Esophagus muscularis mucosa (tissue), 4 donors: ENCODE measurements around the gene ERCC2. TPM values are rescaled to one million over a fixed set of nuclear protein-coding genes. Genes with fewer than 3 reads are reported as not detected.
"Not testable (repeated sequence)": the region's sequence is repeated elsewhere in the genome, so short reads cannot be mapped to it uniquely, and the experiment has no call there.

Experiments used
- DNase-seq: peaks from one replicate; pipeline ENCODE4 v3.0.0-alpha.2; 2017; ENCODE audit errors: extremely low spot score
- H3K27ac ChIP-seq, 4 donors: fragments of 200-600 bp; sonication (generic); replicated peaks in 1 of 4; 1 replicate in 3 of 4; 2 replicates in 1 of 4; pipeline ENCODE4 v1.5.1; 2016 to 2019; ENCODE audit warnings: mild to moderate bottlenecking in 1 of 4
- H3K27me3 ChIP-seq, 4 donors: fragments of 200-600 bp; sonication (generic); one replicate each; pipeline versions ENCODE4 v1.5.1 to v1.6.0; 2016 to 2019
- H3K36me3 ChIP-seq, 4 donors: fragments of 200-600 bp; sonication (generic); one replicate each; pipeline ENCODE4 v1.5.1; 2016 to 2019
- H3K4me1 ChIP-seq, 4 donors: fragments of 200-600 bp; sonication (generic); one replicate each; pipeline ENCODE4 v1.5.1; 2016 to 2019
- H3K4me3 ChIP-seq, 4 donors: fragments of 200-600 bp; sonication (generic); 1 replicate in 2 of 4; 2 replicates in 2 of 4; pipeline ENCODE4 v1.5.1; 2016 to 2019; ENCODE audit warnings: mild to moderate bottlenecking in 4 of 4, moderate library complexity in 1 of 4
- H3K9me3 ChIP-seq, 4 donors: fragments of 200-600 bp; sonication (generic); 1 replicate in 3 of 4; 2 replicates in 1 of 4; pipeline ENCODE4 v1.5.1; 2016 to 2019
- EP300 ChIP-seq: sonication (generic); formaldehyde crosslinking; IDR thresholded peaks from one replicate; pipeline ENCODE4 v1.6.1; 2017; ENCODE audit warnings: antibody characterized with exemption
- POLR2A ChIP-seq: fragments of 450-650 bp; IDR thresholded peaks from one replicate; pipeline ENCODE4 v1.6.1; 2017; ENCODE audit warnings: antibody characterized with exemption, moderate library complexity, mild to moderate bottlenecking, low read depth
- POLR2AphosphoS5 ChIP-seq, 2 donors: sonication (generic); formaldehyde crosslinking; IDR thresholded peaks; one replicate each; pipeline ENCODE4 v1.6.1; 2017; ENCODE audit warnings: antibody characterized with exemption in 2 of 2
- WGBS: methylation state at CpG from one replicate; pipeline ENCODE4 v1.1.5; 2018; 5-methylcytosine and 5-hydroxymethylcytosine counted together
- intact Hi-C: fragments of 100-400 bp; cut with DNase I; formaldehyde crosslinking; loops from one replicate; pipeline ENCODE4 v1.15.1; 2023
- total RNA-seq, 4 donors: library from RNA; depleted of rRNA; stranded (reverse); fragments of >200 nt; gene quantifications; one replicate each; pipeline versions ENCODE4 v1.1.0 to v1.2.1, GENCODE V29; 2016
- TF ChIP-seq, protein P1 (sequence below), 3 experiments: fragments of 200-600 bp in 2 of 3; fragments of 450-650 bp in 1 of 3; sonication (generic) in 2 of 3; IDR thresholded peaks; one replicate each; pipeline ENCODE4 v1.5.1; 2017 to 2019; ENCODE audit warnings: antibody characterized with exemption in 3 of 3, mild to moderate bottlenecking in 2 of 3, moderate library complexity in 1 of 3

ERCC2 gene
- total RNA-seq, 4 donors from 2014 or later: 6.5 to 16.6 (median 11.4) TPM

DNA sequence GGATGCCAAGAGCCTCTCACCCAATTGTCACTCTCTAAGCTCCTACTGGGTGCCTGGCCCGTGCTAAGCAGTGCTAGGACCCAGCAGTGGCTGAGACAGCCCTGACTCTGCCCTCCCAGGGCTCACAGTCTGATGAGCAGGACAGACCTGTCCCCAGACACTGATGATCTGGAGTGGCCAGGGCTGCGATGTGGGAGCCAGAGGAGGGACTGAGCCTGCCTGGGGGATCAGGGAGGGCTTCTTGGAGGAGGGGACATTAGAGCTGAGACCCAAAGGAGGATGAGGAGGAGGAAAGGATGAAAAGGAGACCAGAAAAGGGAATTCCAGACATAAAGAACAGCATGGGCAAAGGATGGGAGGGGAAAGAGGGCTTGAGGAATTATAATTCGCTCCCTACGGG is 46.8 kb upstream of the ERCC2 start:
- no peak for DNase-seq
- H3K27ac ChIP-seq: peak overlapping the region in 3 of 4 donors; percentile 4 to 52 (median 17)
- H3K36me3 ChIP-seq: peaks cover 21 to 98% (median 85%) of the 10 kb centered on the region in 4 donors
- no peaks in the 10 kb centered on the region for H3K9me3 ChIP-seq
- 83% methylated on average over 4 of the region's 4 CpGs for WGBS
- no peak overlapping the region for H3K4me3 ChIP-seq
- intact Hi-C loops: no loop called here
- no peak for TF ChIP-seq POLR2A
- no peak for TF ChIP-seq POLR2AphosphoS5 (IDR thresholded peaks at IDR 0.05)
- TF ChIP-seq, protein P1, sequence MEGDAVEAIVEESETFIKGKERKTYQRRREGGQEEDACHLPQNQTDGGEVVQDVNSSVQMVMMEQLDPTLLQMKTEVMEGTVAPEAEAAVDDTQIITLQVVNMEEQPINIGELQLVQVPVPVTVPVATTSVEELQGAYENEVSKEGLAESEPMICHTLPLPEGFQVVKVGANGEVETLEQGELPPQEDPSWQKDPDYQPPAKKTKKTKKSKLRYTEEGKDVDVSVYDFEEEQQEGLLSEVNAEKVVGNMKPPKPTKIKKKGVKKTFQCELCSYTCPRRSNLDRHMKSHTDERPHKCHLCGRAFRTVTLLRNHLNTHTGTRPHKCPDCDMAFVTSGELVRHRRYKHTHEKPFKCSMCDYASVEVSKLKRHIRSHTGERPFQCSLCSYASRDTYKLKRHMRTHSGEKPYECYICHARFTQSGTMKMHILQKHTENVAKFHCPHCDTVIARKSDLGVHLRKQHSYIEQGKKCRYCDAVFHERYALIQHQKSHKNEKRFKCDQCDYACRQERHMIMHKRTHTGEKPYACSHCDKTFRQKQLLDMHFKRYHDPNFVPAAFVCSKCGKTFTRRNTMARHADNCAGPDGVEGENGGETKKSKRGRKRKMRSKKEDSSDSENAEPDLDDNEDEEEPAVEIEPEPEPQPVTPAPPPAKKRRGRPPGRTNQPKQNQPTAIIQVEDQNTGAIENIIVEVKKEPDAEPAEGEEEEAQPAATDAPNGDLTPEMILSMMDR (IDR thresholded peaks at IDR 0.05): no peak
- no peak for TF ChIP-seq EP300
- no peaks in the 10 kb centered on the region for H3K27me3 ChIP-seq
- H3K4me1 ChIP-seq: peaks cover 10 to 28% (median 17%) of the 10 kb centered on the region in 4 donors

DNA sequence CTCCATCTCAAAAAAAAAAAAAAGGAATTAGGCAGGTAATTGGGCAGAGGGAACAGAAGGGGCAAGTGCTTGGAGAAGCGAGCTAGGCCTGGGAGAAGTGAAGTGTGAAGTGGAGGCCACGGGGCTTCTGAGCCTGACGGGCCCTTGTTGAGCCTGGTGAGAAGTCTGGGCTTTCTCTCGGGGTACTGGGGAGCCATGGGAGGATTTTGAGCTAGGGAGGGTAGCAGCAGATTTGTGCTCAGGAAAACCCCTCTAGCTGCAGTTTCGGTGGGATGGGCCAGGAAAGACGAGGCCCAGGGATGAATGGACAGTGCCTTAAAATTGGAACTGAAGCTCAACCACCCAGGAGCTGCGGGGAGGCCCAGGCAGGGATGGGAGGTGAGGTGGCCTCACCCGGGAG is 44.1 kb upstream of the ERCC2 start:
- intact Hi-C loops: no loop called here
- H3K27me3 ChIP-seq: no peaks in the 10 kb centered on the region
- H3K4me3 ChIP-seq: no peak overlapping the region
- H3K4me1 ChIP-seq: peaks cover 10 to 18% (median 15%) of the 10 kb centered on the region in 4 donors
- TF ChIP-seq POLR2A: no peak
- TF ChIP-seq POLR2AphosphoS5 (IDR thresholded peaks at IDR 0.05): no peak
- TF ChIP-seq EP300: no peak
- TF ChIP-seq, protein P1 (IDR thresholded peaks at IDR 0.05): no peak
- WGBS: 93% methylated on average over 8 of the region's 8 CpGs
- H3K27ac ChIP-seq: no peak overlapping the region
- H3K9me3 ChIP-seq: no peaks in the 10 kb centered on the region
- peaks cover 12 to 87% (median 68%) of the 10 kb centered on the region in 4 donors for H3K36me3 ChIP-seq
- DNase-seq: no peak

DNA sequence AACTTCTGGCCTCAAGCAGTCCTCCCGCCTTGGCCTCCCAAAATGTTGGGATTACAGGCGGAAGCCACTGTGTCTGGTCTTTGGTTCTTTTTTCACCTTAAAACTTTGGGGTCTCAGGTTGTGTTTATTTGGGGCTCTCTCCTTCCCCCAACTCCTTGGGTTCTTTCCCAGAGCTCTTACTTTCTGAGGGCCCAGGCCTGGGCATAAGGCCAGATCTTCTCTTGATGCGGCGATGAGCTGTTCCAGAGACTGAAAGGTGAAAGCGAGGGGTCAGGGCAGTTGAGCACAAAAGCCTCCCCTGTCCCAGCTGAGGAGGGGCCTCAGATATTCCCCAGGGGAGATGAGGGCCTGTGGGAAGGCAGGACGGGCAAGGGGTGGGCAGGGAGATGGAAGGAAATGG is 43.1 kb upstream of the ERCC2 start:
- TF ChIP-seq EP300 (no peak), POLR2AphosphoS5 (IDR thresholded peaks at IDR 0.05) (no peak), POLR2A (no peak)
- TF ChIP-seq, protein P1 (IDR thresholded peaks at IDR 0.05): no peak
- Histone ChIP-seq H3K27ac (no peak overlapping the region), H3K36me3 (peaks cover 12 to 81% (median 60%) of the 10 kb centered on the region in 4 donors), H3K9me3 (no peaks in the 10 kb centered on the region), H3K4me3 (no peak overlapping the region), H3K4me1 (peaks cover 10 to 18% (median 15%) of the 10 kb centered on the region in 4 donors), H3K27me3 (no peaks in the 10 kb centered on the region)
- 87% methylated on average over 6 of the region's 6 CpGs for WGBS
- intact Hi-C loops: no loop called here
- no peak for DNase-seq

DNA sequence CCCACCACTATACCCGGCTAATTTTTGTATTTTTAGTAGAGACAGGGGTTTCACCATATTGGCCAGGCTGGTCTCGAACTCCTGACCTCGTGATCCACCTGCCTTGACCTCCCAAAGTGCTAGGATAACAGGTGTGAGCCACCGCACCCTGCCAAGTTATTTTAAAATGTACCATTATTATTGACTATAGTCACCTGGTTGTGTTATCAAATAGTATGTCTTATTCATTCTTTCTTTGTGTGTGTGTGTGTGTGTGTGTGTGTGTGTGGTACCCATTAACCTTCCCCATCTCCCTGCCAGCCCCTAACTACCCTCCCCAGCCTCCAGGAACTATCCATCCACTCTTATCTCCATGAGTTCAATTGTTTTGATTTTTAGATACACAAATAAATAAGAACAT is 40.0 kb upstream of the ERCC2 start:
- H3K27ac ChIP-seq, DNase-seq, H3K27me3 ChIP-seq, H3K4me3 ChIP-seq, intact Hi-C loops, H3K9me3 ChIP-seq: not testable (repeated sequence)
- Histone ChIP-seq H3K36me3 (peaks cover 12 to 49% (median 31%) of the 10 kb centered on the region in 4 donors), H3K4me1 (peaks cover 12 to 19% (median 16%) of the 10 kb centered on the region in 4 donors)
- WGBS: 98% methylated on average over 4 of the region's 4 CpGs

DNA sequence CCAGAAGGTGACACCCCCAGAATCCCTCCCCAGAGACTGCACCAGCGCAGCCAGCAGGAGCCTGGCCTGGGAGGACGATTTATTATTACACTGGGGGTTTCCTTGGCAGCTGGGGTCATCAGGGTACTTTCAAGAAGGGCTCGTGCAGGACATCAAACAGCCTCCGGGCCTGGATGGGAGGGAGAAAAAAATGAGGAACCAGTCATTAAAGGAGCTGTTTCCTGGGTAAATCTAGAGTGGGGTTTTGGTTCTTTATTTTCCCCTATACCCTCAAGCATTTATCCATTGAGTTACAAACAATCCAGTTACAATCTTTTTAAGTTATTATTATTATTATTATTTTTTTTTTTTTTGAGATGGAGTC is 39.2 kb upstream of the ERCC2 start:
- H3K36me3 ChIP-seq: peaks cover 12 to 43% (median 26%) of the 10 kb centered on the region in 4 donors
- no peaks in the 10 kb centered on the region for H3K9me3 ChIP-seq
- intact Hi-C loops: no loop called here
- no peak for DNase-seq
- WGBS: 41% methylated on average over 4 of the region's 4 CpGs
- H3K4me3 ChIP-seq: no peak overlapping the region
- H3K27ac ChIP-seq: no peak overlapping the region
- H3K27me3 ChIP-seq: peaks cover 0 to 7% (median 4%) of the 10 kb centered on the region in 4 donors
- peaks cover 12 to 27% (median 23%) of the 10 kb centered on the region in 4 donors for H3K4me1 ChIP-seq
- TF ChIP-seq EP300 (no peak), POLR2AphosphoS5 (IDR thresholded peaks at IDR 0.05) (no peak), POLR2A (no peak)
- TF ChIP-seq, protein P1 (IDR thresholded peaks at IDR 0.05): no peak
